GM12878 (cell line): ENCODE data around the gene CCDC182. TPM values are rescaled to one million over a fixed set of nuclear protein-coding genes. Genes with fewer than 3 reads are reported as not detected.

Experiments
- ATAC-seq: fragments of 200-7000 bp; cut with Tn5 transposase; 3 replicates; pipeline ENCODE4 v1.9.1; 2020; ENCODE audit warnings: mild to moderate bottlenecking, moderate library complexity
- BruUV-seq: library from RNA; stranded (reverse); fragments of 400-500 nt; replicated peaks from 2 replicates; lab custom pipeline; 2021; lab: Mats Ljungman, UMichigan
- CTCF ChIA-PET: fragments of 300-600 bp; sonication (Branson Sonifier 250); formaldehyde crosslinking; extraction: SDS; loops from one replicate; lab custom pipeline; 2021; ENCODE audit warnings: inconsistent platforms; lab: Yijun Ruan, JAX
- POLR2A ChIA-PET: fragments of 350-600 bp; formaldehyde crosslinking; extraction: SDS; loops from one replicate; lab custom pipeline; 2021; ENCODE audit warnings: inconsistent platforms; lab: Charles Lee
- RAD21 ChIA-PET: fragments of 300-600 bp; sonication (Branson Sonifier 250); formaldehyde crosslinking; loops from one replicate; lab custom pipeline; 2023; ENCODE audit warnings: antibody characterized with exemption; ENCODE audit not compliant: unreplicated experiment; lab: Charles Lee
- SMC1A ChIA-PET: fragments of 300-600 bp; sonication (Branson Sonifier 250); formaldehyde crosslinking; loops from one replicate; lab custom pipeline; 2023; ENCODE audit not compliant: unreplicated experiment, uncharacterized antibody; lab: Charles Lee
- DNase-seq: peaks from one replicate; pipeline ENCODE4 v3.0.0-alpha.2; 2011; ENCODE audit warnings: low read depth, low spot score
- FAIRE-seq: peaks from 3 replicates; lab custom pipeline; 2011; peaks lifted over from hg19 to GRCh38; lab: Jason Lieb, UNC
- H2AFZ ChIP-seq: 2 replicates; pipeline ENCODE4 v1.6.0; 2011; ENCODE audit warnings: low read depth, low read length, control low read depth; ENCODE audit not compliant: control insufficient read depth
- H3K27ac ChIP-seq: 2 replicates; pipeline ENCODE4 v1.5.1; 2011; ENCODE audit warnings: control low read depth; ENCODE audit not compliant: control insufficient read depth, insufficient read depth
- H3K27me3 ChIP-seq, 2 experiments: replicated peaks in 1 of 2; 2 replicates each; pipeline versions ENCODE4 v1.6.0 to v1.6.1; 2011; ENCODE audit warnings: low read length in 1 of 2; ENCODE audit not compliant: control insufficient read depth in 2 of 2, insufficient read depth in 2 of 2
- H3K36me3 ChIP-seq, 2 experiments: 2 replicates each; pipeline ENCODE4 v1.5.1; 2011; ENCODE audit warnings: low read length in 1 of 2; ENCODE audit not compliant: control insufficient read depth in 2 of 2, insufficient read depth in 2 of 2
- H3K4me1 ChIP-seq: 2 replicates; pipeline ENCODE4 v1.6.1; 2011; ENCODE audit warnings: mild to moderate bottlenecking, low read length, moderate library complexity, mixed read lengths; ENCODE audit not compliant: control insufficient read depth, insufficient read depth
- H3K4me2 ChIP-seq: 2 replicates; pipeline ENCODE4 v1.6.0; 2011; ENCODE audit warnings: control low read depth; ENCODE audit not compliant: control insufficient read depth, insufficient read depth
- H3K4me3 ChIP-seq: fragments of 200-600 bp; sonication (generic); 2 replicates; pipeline ENCODE4 v1.5.1; 2016
- H3K79me2 ChIP-seq: 2 replicates; pipeline ENCODE4 v1.6.0; 2011; ENCODE audit warnings: low read length; ENCODE audit not compliant: control insufficient read depth, insufficient read depth
- H3K9ac ChIP-seq: 2 replicates; pipeline ENCODE4 v1.8.0; 2011; ENCODE audit warnings: low read length, control low read depth, mixed read lengths; ENCODE audit not compliant: control insufficient read depth, insufficient read depth
- H3K9me3 ChIP-seq: replicated peaks from 3 replicates; pipeline ENCODE4 v1.5.1; 2011; ENCODE audit warnings: mild to moderate bottlenecking, low read length; ENCODE audit not compliant: control insufficient read depth, insufficient read depth
- H4K20me1 ChIP-seq: 2 replicates; pipeline ENCODE4 v1.6.0; 2011; ENCODE audit not compliant: control insufficient read depth, insufficient read depth
- BACH1 ChIP-seq: fragments of 450-650 bp; IDR thresholded peaks from 2 replicates; pipeline ENCODE4 v1.6.1; 2017; ENCODE audit warnings: mild to moderate bottlenecking, borderline replicate concordance
- BCL11A ChIP-seq: IDR thresholded peaks from 2 replicates; pipeline ENCODE4 v1.6.1; 2011; ENCODE audit warnings: low read depth, low read length
- EZH2 ChIP-seq: IDR thresholded peaks from 2 replicates; pipeline ENCODE4 v1.6.1; 2012; ENCODE audit warnings: low read depth, mild to moderate bottlenecking, control low read depth, inconsistent platforms, low read length, borderline replicate concordance; ENCODE audit not compliant: control insufficient read depth
- MEF2B ChIP-seq: fragments of 450-650 bp; IDR thresholded peaks from 2 replicates; pipeline ENCODE4 v1.6.1; 2018; ENCODE audit warnings: mild to moderate bottlenecking, moderate library complexity; ENCODE audit not compliant: partially characterized antibody, poor library complexity, severe bottlenecking
- ZBTB33 ChIP-seq: fragments of 450-650 bp; IDR thresholded peaks from 2 replicates; pipeline ENCODE4 v1.6.1; 2017; ENCODE audit warnings: mild to moderate bottlenecking
- WGBS: methylation state at CpG from one replicate; pipeline ENCODE4 v1.1.6; 2016; ENCODE audit warnings: low lambda C conversion rate; ENCODE audit not compliant: insufficient replicate concordance, insufficient coverage; ENCODE audit errors: missing lambda C conversion rate; 5-methylcytosine and 5-hydroxymethylcytosine counted together
- in situ Hi-C: fragments of 300-500 bp; cut with MboI; formaldehyde crosslinking; loops from 9 replicates; pipeline ENCODE4 v1.14.3; 2018; ENCODE audit warnings: mixed read lengths
- intact Hi-C: fragments of 100-400 bp; cut with micrococcal nuclease; formaldehyde crosslinking; loops from one replicate; pipeline ENCODE4 v1.14.2; 2022; ENCODE audit not compliant: unreplicated experiment
- polyA plus RNA-seq, 11 experiments: library from polyadenylated mRNA; depleted of rRNA in 4 of 11; unstranded in 6 of 11; stranded (reverse) in 5 of 11; fragments of >200 nt; fragmentation: Nextera tagmentation in 4 of 11; fragmentation: Illumina TruSeq in 1 of 11; extraction: Ambion mirVana in 4 of 11; extraction: Trizol in 1 of 11; gene quantifications; 1 replicate in 1 of 11; 2 replicates in 10 of 11; pipeline versions ENCODE4 v1.2.1 to v1.2.3, GENCODE V29; 2011 to 2016; ENCODE audit warnings: inconsistent platforms in 2 of 11, missing spikeins in 2 of 11, low read depth in 1 of 11
- total RNA-seq, 4 experiments: library from RNA; depleted of rRNA in 3 of 4; stranded (reverse); fragments of >200 nt in 3 of 4; fragmentation: Illumina TruSeq in 1 of 4; extraction: Trizol in 1 of 4; gene quantifications; 2 replicates each; pipeline versions ENCODE4 v1.2.1 to v1.2.3, GENCODE V29; 2013 to 2021

Gene CCDC182
- total and polyA plus RNA-seq, 10 of the 15 experiments (the other 5 are each of a cell fraction or from before 2014, with no cell fraction given): not detected

- TF ChIP-seq BCL11A (no peak), MEF2B (no peak), EZH2 (no peak)
Observed at GRCh38 chr17:57707892-57708291, 37.2 kb downstream of the CCDC182 start (continued).

- POLR2A ChIA-PET: no interaction called here
- no TSS peak for BruUV-seq
- Histone ChIP-seq H3K27ac (no peak overlapping the region), H2AFZ (no peak overlapping the region), H3K36me3 (no peaks in the 10 kb centered on the region), H3K9ac (no peak overlapping the region), H3K4me3 (no peak overlapping the region), H3K4me2 (no peak overlapping the region), H3K79me2 (no peaks in the 10 kb centered on the region), H4K20me1 (no peaks in the 10 kb centered on the region), H3K9me3 (peaks cover 4% of the 10 kb centered on the region; the same call in 2 of the 3 replicates), H3K4me1 (no peaks in the 10 kb centered on the region), H3K27me3 (peaks cover 0 to 1% of the 10 kb centered on the region in 2 experiments; a peak in 2 of 4 replicates)
- SMC1A ChIA-PET: interaction anchor here (0.6 to 0.7 kb wide), 2 partner anchors 60 to 365 kb away, joined by 3 read pairs; no protein-coding TSS in a partner anchor
- DNase-seq (no peak), FAIRE-seq (no peak), ATAC-seq (no peak)
- CTCF ChIA-PET: interaction anchor here (0.6 to 1.2 kb wide), 2 partner anchors 34 to 421 kb away, joined by 3 to 8 read pairs; no protein-coding TSS in a partner anchor
- 58% methylated on average over 9 of the region's 9 CpGs for WGBS
- intact Hi-C loops (no loop called here), in situ Hi-C loops (no loop called here)
- RAD21 ChIA-PET: no interaction called here
- TF ChIP-seq BACH1 (no peak), ZBTB33 (no peak)
Observed at GRCh38 chr17:57706761-57707160, 38.3 kb downstream of the CCDC182 start.
